Limb (tissue), 2 donors: Measurements from ENCODE around the gene EGFL7.

Source experiments
- DNase-seq, 2 donors: peaks; one replicate each; pipeline ENCODE4 v3.0.0-alpha.2; 2016; ENCODE audit errors: extremely low spot score in 2 of 2

Gene EGFL7

GRCh38 chr9:136671646-136672430 lies 9.1 kb downstream of the EGFL7 start:
- no peak for DNase-seq

GRCh38 chr9:136672431-136673087 lies 9.8 kb downstream of the EGFL7 start:
- DNase-seq, result no peak

- no peak for DNase-seq
Measured at GRCh38 chr9:136673088-136673974, 10.6 kb downstream of the EGFL7 start.

- no peak for DNase-seq
Measured at GRCh38 chr9:136673975-136674785, 11.5 kb downstream of the EGFL7 start.

- DNase-seq, result no peak
Measured at GRCh38 chr9:136674786-136675349, 12.2 kb downstream of the EGFL7 start.

- DNase-seq, result no peak
Measured at GRCh38 chr9:136675477-136676296, 13.0 kb downstream of the EGFL7 start.

GRCh38 chr9:136676297-136676794 lies 13.6 kb downstream of the EGFL7 start:
- no peak for DNase-seq

- no peak for DNase-seq
Measured at GRCh38 chr9:136676920-136677686, 14.4 kb downstream of the EGFL7 start.

- no peak for DNase-seq
Measured at GRCh38 chr9:136678034-136678433, 15.3 kb downstream of the EGFL7 start.

- no peak for DNase-seq
Measured at GRCh38 chr9:136678624-136679023, 15.9 kb downstream of the EGFL7 start.

GRCh38 chr9:136679431-136679941 lies 16.8 kb downstream of the EGFL7 start:
- DNase-seq, result no peak

GRCh38 chr9:136681029-136681428 lies 18.3 kb downstream of the EGFL7 start:
- no peak for DNase-seq

- DNase-seq, result no peak
Measured at GRCh38 chr9:136681945-136682699, 19.4 kb downstream of the EGFL7 start.

- no peak for DNase-seq
Measured at GRCh38 chr9:136682710-136683109, 20.0 kb downstream of the EGFL7 start.

GRCh38 chr9:136683173-136683745 lies 20.5 kb downstream of the EGFL7 start:
- DNase-seq, result no peak

GRCh38 chr9:136683755-136684154 lies 21.0 kb downstream of the EGFL7 start:
- no peak for DNase-seq

- no peak for DNase-seq
Measured at GRCh38 chr9:136684339-136684738, 21.6 kb downstream of the EGFL7 start.

GRCh38 chr9:136684799-136685198 lies 22.1 kb downstream of the EGFL7 start:
- no peak for DNase-seq
